ENCODE results near the gene TNRC6B.
A peak's percentile ranks its signal among the peaks of the same experiment; 100 is the strongest.

The TNRC6B gene

DNA sequence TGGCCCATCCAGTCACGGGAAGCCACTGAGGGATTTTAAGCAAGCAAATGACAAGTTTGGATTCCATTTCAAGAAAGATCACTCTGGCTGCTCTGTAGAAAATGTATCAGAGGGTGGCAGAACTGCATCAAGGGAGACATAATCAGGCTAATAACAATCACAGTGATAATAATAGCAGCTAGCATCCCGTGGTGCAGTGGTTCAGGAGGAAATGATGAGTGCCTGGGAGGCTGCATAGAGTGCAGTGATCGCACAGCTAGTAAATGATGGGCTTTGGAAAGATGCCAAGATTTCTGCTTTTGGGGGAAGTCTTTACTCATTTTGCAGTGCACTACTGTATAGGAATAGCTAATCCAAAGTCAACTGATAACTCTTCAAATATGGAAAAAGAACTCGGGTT is 35.8 kb downstream of the TNRC6B start:
- no peak overlapping the region for H3K4me3 ChIP-seq (replicated peaks in 1 of 2; ENCODE audit: low read depth in 2 of 2, low read length in 2 of 2)
- TF ChIP-seq, protein P1, sequence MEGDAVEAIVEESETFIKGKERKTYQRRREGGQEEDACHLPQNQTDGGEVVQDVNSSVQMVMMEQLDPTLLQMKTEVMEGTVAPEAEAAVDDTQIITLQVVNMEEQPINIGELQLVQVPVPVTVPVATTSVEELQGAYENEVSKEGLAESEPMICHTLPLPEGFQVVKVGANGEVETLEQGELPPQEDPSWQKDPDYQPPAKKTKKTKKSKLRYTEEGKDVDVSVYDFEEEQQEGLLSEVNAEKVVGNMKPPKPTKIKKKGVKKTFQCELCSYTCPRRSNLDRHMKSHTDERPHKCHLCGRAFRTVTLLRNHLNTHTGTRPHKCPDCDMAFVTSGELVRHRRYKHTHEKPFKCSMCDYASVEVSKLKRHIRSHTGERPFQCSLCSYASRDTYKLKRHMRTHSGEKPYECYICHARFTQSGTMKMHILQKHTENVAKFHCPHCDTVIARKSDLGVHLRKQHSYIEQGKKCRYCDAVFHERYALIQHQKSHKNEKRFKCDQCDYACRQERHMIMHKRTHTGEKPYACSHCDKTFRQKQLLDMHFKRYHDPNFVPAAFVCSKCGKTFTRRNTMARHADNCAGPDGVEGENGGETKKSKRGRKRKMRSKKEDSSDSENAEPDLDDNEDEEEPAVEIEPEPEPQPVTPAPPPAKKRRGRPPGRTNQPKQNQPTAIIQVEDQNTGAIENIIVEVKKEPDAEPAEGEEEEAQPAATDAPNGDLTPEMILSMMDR (IDR thresholded peaks at IDR 0.05; ENCODE audit: low read depth, low read length), result no peak
- DNase-seq (ENCODE audit: low read depth in 2 of 2), result peak in 1 of 2 donors; percentile 20

DNA sequence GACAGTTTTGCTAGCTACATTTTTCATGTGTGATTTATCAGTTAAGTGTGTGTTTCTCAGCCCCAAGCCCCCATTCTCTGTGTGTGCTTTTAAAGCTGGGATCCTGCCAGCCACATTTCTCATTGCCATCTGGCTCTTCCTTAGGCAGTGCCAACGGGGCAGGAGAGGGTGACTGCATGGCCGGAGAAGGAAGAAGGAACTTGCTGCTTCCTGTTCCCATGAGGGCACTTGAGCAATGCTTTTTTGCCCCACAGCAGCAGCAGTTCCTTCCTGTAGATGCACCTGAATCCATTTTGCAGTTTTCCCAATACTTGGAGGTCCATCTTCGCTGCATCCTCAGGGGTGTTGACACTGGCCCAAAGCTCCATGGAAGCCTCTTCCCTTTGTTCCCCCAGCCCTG is 37.5 kb downstream of the TNRC6B start:
- DNase-seq (ENCODE audit: low read depth in 2 of 2), result peak; percentile 15 to 26
- H3K4me3 ChIP-seq (replicated peaks in 1 of 2; ENCODE audit: low read depth in 2 of 2, low read length in 2 of 2), result no peak overlapping the region
- TF ChIP-seq, protein P1 (IDR thresholded peaks at IDR 0.05; ENCODE audit: low read depth, low read length), result no peak

- no peak for DNase-seq (ENCODE audit: low read depth in 2 of 2)
- no peak overlapping the region for H3K4me3 ChIP-seq (replicated peaks in 1 of 2; ENCODE audit: low read depth in 2 of 2, low read length in 2 of 2)
- TF ChIP-seq, protein P1 (IDR thresholded peaks at IDR 0.05; ENCODE audit: low read depth, low read length), result no peak
These were observed 38.5 kb downstream of the TNRC6B start for GRCh38 chr22:40216041-40216756.

DNA sequence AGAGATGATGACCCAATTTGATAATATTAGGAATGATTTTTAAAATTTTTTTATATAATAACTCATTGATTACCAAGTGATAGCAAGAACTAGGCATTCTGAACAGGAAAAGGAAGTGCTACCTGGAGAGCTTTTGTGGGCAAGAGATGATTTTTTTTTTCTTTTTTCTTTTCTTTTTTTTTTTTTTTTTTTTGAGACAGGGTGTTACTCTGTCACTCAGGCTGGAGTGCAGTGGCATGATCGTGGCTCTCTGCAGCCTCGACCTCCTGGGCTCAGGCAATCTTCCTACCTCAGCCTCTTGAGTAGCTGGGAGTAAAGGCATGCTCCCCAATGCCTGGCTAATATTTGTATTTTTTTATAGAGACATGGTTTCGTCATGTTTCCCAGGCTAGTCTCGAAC is 40.4 kb downstream of the TNRC6B start:
- H3K4me3 ChIP-seq (replicated peaks in 1 of 2; ENCODE audit: low read depth in 2 of 2, low read length in 2 of 2), result no peak overlapping the region
- TF ChIP-seq, protein P1 (IDR thresholded peaks at IDR 0.05; ENCODE audit: low read depth, low read length), result no peak
- no peak for DNase-seq (ENCODE audit: low read depth in 2 of 2)

- TF ChIP-seq, protein P1 (IDR thresholded peaks at IDR 0.05; ENCODE audit: low read depth, low read length), result no peak
- no peak for DNase-seq (ENCODE audit: low read depth in 2 of 2)
- no peak overlapping the region for H3K4me3 ChIP-seq (replicated peaks in 1 of 2; ENCODE audit: low read depth in 2 of 2, low read length in 2 of 2)
These were observed 41.1 kb downstream of the TNRC6B start for GRCh38 chr22:40218723-40219294.

GRCh38 chr22:40220316-40221054 is 42.8 kb downstream of the TNRC6B start:
- TF ChIP-seq, protein P1 (IDR thresholded peaks at IDR 0.05; ENCODE audit: low read depth, low read length), result no peak
- DNase-seq (ENCODE audit: low read depth in 2 of 2), result peak; percentile 26 to 57
- H3K4me3 ChIP-seq (replicated peaks in 1 of 2; ENCODE audit: low read depth in 2 of 2, low read length in 2 of 2), result no peak overlapping the region

All from cardiac fibroblast (primary cell).